ENCODE data around the gene RASSF10. TPM values are rescaled to one million over a fixed set of nuclear protein-coding genes. Genes with fewer than 3 reads are reported as not detected.

The RASSF10 gene
- total and polyA plus RNA-seq, 2 donors (not counting 1 experiment from before 2014, with no cell fraction given), result not detected

GRCh38 chr11:13012056-13012661 lies 3.0 kb downstream of the RASSF10 start:
- Histone ChIP-seq H3K4me3 (ENCODE audit: control extremely low read depth in 1 of 5, extremely low read depth in 1 of 5, insufficient read depth in 1 of 5, low read depth in 2 of 5, low read length in 4 of 5) (no peak overlapping the region), H3K9ac (ENCODE audit: low read length) (no peak overlapping the region), H4K20me1 (ENCODE audit: control insufficient read depth, insufficient read depth, low read length, poor library complexity, severe bottlenecking) (no peaks in the 10 kb centered on the region), H3K27me3 (replicated peaks in 1 of 4; ENCODE audit: control extremely low read depth in 1 of 4, control insufficient read depth in 3 of 4, insufficient read depth in 4 of 4, low read length in 3 of 4) (peaks cover 0 to 35% (median 24%) of the 10 kb centered on the region in 4 experiments), H3K9me3 (ENCODE audit: control extremely low read depth in 1 of 3, control insufficient read depth in 2 of 3, insufficient read depth in 1 of 3, low read length in 2 of 3) (peaks cover 0 to 6% (median 0%) of the 10 kb centered on the region in 3 donors), H3K36me3 (replicated peaks in 1 of 2; ENCODE audit: control extremely low read depth in 1 of 2, control insufficient read depth in 1 of 2, extremely low read depth in 1 of 2, insufficient read depth in 2 of 2, low read length in 1 of 2) (no peaks in the 10 kb centered on the region), H3K4me1 (ENCODE audit: control insufficient read depth in 2 of 2, insufficient read depth in 2 of 2, low read length in 2 of 2) (no peaks in the 10 kb centered on the region), H2AFZ (ENCODE audit: insufficient read depth, low read depth, low read length, poor library complexity, severe bottlenecking) (no peak overlapping the region), H3K79me2 (ENCODE audit: control insufficient read depth, insufficient read depth, low read length) (no peaks in the 10 kb centered on the region), H3K27ac (ENCODE audit: low read length in 2 of 2) (no peak overlapping the region), H3K4me2 (replicated peaks; ENCODE audit: low read depth, low read length, poor library complexity, severe bottlenecking) (no peak overlapping the region)
- Mint-ChIP-seq H3K9me3 (ENCODE audit: insufficient read depth) (no peaks in the 10 kb centered on the region), H3K4me1 (no peaks in the 10 kb centered on the region), H3K27me3 (peaks cover 52% of the 10 kb centered on the region), H3K27ac (no peak overlapping the region), H3K4me3 (no peak overlapping the region)
- intact Hi-C loops (cut with micrococcal nuclease), result no loop called here
- WGBS (ENCODE audit: insufficient coverage), result 57% methylated on average over 6 of the region's 9 CpGs
- DNase-seq (no peak), ATAC-seq (ENCODE audit: low read depth) (no peak)
- POLR2A ChIA-PET, result no interaction called here
- CTCF ChIA-PET, result interaction anchor here (0.6 kb wide), 1 partner anchor 224 kb away, joined by 3 read pairs; no protein-coding TSS in a partner anchor
- TF ChIP-seq EZH2 (IDR thresholded peaks at IDR 0.05; ENCODE audit: borderline replicate concordance, insufficient read depth, low read depth, low read length, poor library complexity, severe bottlenecking) (no peak), CTCF (IDR thresholded peaks at IDR 0.05) (no peak)

GRCh38 chr11:13013054-13013488 lies 4.0 kb downstream of the RASSF10 start:
- TF ChIP-seq CTCF (IDR thresholded peaks at IDR 0.05) (no peak), EZH2 (IDR thresholded peaks at IDR 0.05; ENCODE audit: borderline replicate concordance, insufficient read depth, low read depth, low read length, poor library complexity, severe bottlenecking) (no peak)
- no peak overlapping the region for H3K4me3 ChIP-seq (ENCODE audit: control extremely low read depth in 1 of 5, extremely low read depth in 1 of 5, insufficient read depth in 1 of 5, low read depth in 2 of 5, low read length in 4 of 5)
- CTCF ChIA-PET, result no interaction called here
- 40% methylated on average over 1 of the region's 7 CpGs for WGBS (ENCODE audit: insufficient coverage)
- ATAC-seq (ENCODE audit: low read depth), result no peak
- no peaks in the 10 kb centered on the region for H3K79me2 ChIP-seq (ENCODE audit: control insufficient read depth, insufficient read depth, low read length)
- H3K36me3 ChIP-seq (replicated peaks in 1 of 2; ENCODE audit: control extremely low read depth in 1 of 2, control insufficient read depth in 1 of 2, extremely low read depth in 1 of 2, insufficient read depth in 2 of 2, low read length in 1 of 2), result no peaks in the 10 kb centered on the region
- H3K4me2 ChIP-seq (replicated peaks; ENCODE audit: low read depth, low read length, poor library complexity, severe bottlenecking), result no peak overlapping the region
- no peak for DNase-seq
- Mint-ChIP-seq H3K4me3 (no peak overlapping the region), H3K27ac (no peak overlapping the region), H3K27me3 (peaks cover 43% of the 10 kb centered on the region), H3K4me1 (no peaks in the 10 kb centered on the region), H3K9me3 (ENCODE audit: insufficient read depth) (no peaks in the 10 kb centered on the region)
- H3K27ac ChIP-seq (ENCODE audit: low read length in 2 of 2), result no peak overlapping the region
- H4K20me1 ChIP-seq (ENCODE audit: control insufficient read depth, insufficient read depth, low read length, poor library complexity, severe bottlenecking), result no peaks in the 10 kb centered on the region
- POLR2A ChIA-PET, result no interaction called here
- peaks cover 0 to 26% (median 17%) of the 10 kb centered on the region in 4 experiments for H3K27me3 ChIP-seq (replicated peaks in 1 of 4; ENCODE audit: control extremely low read depth in 1 of 4, control insufficient read depth in 3 of 4, insufficient read depth in 4 of 4, low read length in 3 of 4)
- intact Hi-C loops (cut with micrococcal nuclease), result no loop called here
- H2AFZ ChIP-seq (ENCODE audit: insufficient read depth, low read depth, low read length, poor library complexity, severe bottlenecking), result no peak overlapping the region
- no peaks in the 10 kb centered on the region for H3K4me1 ChIP-seq (ENCODE audit: control insufficient read depth in 2 of 2, insufficient read depth in 2 of 2, low read length in 2 of 2)
- peaks cover 0 to 6% (median 0%) of the 10 kb centered on the region in 3 donors for H3K9me3 ChIP-seq (ENCODE audit: control extremely low read depth in 1 of 3, control insufficient read depth in 2 of 3, insufficient read depth in 1 of 3, low read length in 2 of 3)
- no peak overlapping the region for H3K9ac ChIP-seq (ENCODE audit: low read length)

All from B cell (primary cell).